Measurements from ENCODE around the gene CSF3. TPM values are rescaled to one million over a fixed set of nuclear protein-coding genes. Genes with fewer than 3 reads are reported as not detected.

CSF3 gene
- total and polyA plus RNA-seq, 2 of the 13 experiments (the other 11 are each of a cell fraction or from before 2014, with no cell fraction given), result 0.09 TPM; not detected in 1

DNA sequence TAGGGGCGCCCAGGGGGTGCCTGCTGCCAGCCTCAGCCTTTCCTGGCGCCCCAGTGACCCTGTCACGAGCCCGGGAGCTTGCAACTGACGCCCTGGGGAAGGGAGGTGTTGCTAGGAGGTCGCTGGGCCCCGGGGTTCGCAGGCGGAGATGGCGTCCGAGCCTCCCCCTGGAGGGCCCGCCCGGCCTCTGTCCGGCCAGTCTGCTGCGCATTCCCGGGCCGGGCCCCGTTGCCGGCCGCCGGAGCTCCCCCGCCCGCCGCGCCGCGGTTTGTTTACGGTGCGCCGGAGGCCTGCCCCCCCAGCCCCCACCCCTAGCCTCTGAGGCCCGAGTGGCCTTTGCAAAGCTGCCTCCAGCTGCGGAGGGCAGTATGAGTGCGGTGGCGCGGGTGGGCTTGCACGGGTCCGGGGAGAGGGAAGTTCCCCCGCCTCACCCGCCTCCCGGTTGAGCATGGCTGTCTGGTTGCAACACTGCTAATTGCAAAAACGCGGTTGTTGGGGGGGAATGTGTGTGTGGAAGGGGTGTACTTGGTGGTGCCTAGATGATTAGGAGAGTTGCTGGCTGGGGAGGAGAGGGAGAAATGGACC, 48.0 kb downstream of the CSF3 start (continued):
- TF ChIP-seq ZNF431 (CRISPR knock-in tag; IDR thresholded peaks at IDR 0.05; ENCODE audit: borderline replicate concordance, low read depth) (no peak), LCORL (IDR thresholded peaks at IDR 0.05) (no peak), LCORL (CRISPR knock-in tag; IDR thresholded peaks at IDR 0.05) (0 out of 2 replicates have a peak, but pooled peaks have one; percentile 16), EP300 (IDR thresholded peaks at IDR 0.05; ENCODE audit: low read depth in 2 of 2, low read length in 2 of 2) (no peak), EP300 (CRISPR knock-in tag; IDR thresholded peaks at IDR 0.05; ENCODE audit: borderline replicate concordance) (no peak), MAFG (CRISPR knock-in tag; IDR thresholded peaks at IDR 0.05) (no peak), ZNF564 (CRISPR knock-in tag; IDR thresholded peaks at IDR 0.05) (no peak), ZNF562 (CRISPR knock-in tag; IDR thresholded peaks at IDR 0.05; ENCODE audit: borderline replicate concordance) (no peak), CCAR2 (optimal IDR thresholded peaks at IDR 0.05; ENCODE audit: low read depth, low read length) (no peak), ZNF878 (CRISPR knock-in tag; IDR thresholded peaks at IDR 0.05) (no peak), BRD4 (CRISPR knock-in tag; IDR thresholded peaks at IDR 0.05) (0 out of 2 replicates have a peak, but pooled peaks have one; percentile 33), BRCA1 (CRISPR knock-in tag; IDR thresholded peaks at IDR 0.05) (no peak), NFYB (CRISPR knock-in tag; IDR thresholded peaks at IDR 0.05) (no peak), SRSF4 (IDR thresholded peaks at IDR 0.05; ENCODE audit: low read depth, low read length, poor library complexity, severe bottlenecking) (no peak), ZNF234 (CRISPR knock-in tag; conservative IDR thresholded peaks at IDR 0.05) (no peak), PAWR (CRISPR knock-in tag; IDR thresholded peaks at IDR 0.05; ENCODE audit: borderline replicate concordance) (no peak), MIER2 (CRISPR knock-in tag; IDR thresholded peaks at IDR 0.05) (no peak), YEATS4 (CRISPR knock-in tag; IDR thresholded peaks at IDR 0.05; ENCODE audit: borderline replicate concordance) (peak; percentile 70; the same call in 1 of the 2 replicates), PHF20 (CRISPR knock-in tag; IDR thresholded peaks at IDR 0.05) (no peak), MAFF (IDR thresholded peaks at IDR 0.05; ENCODE audit: low read depth, low read length) (no peak), ELF1 (CRISPR knock-in tag; IDR thresholded peaks at IDR 0.05) (no peak), ZNF614 (CRISPR knock-in tag; IDR thresholded peaks at IDR 0.05; ENCODE audit: borderline replicate concordance) (no peak; the same call in 1 of the 2 replicates), ZBTB8A (CRISPR knock-in tag; IDR thresholded peaks at IDR 0.05; ENCODE audit: borderline replicate concordance, low read depth) (no peak), PLRG1 (conservative IDR thresholded peaks at IDR 0.05) (no peak), NBN (conservative IDR thresholded peaks at IDR 0.05) (no peak), ZNF788 (CRISPR knock-in tag; IDR thresholded peaks at IDR 0.05; ENCODE audit: borderline replicate concordance) (no peak; the same call in 1 of the 2 replicates), PAX8 (CRISPR knock-in tag; IDR thresholded peaks at IDR 0.05; ENCODE audit: borderline replicate concordance) (no peak)
- TF ChIP-seq, protein P1, sequence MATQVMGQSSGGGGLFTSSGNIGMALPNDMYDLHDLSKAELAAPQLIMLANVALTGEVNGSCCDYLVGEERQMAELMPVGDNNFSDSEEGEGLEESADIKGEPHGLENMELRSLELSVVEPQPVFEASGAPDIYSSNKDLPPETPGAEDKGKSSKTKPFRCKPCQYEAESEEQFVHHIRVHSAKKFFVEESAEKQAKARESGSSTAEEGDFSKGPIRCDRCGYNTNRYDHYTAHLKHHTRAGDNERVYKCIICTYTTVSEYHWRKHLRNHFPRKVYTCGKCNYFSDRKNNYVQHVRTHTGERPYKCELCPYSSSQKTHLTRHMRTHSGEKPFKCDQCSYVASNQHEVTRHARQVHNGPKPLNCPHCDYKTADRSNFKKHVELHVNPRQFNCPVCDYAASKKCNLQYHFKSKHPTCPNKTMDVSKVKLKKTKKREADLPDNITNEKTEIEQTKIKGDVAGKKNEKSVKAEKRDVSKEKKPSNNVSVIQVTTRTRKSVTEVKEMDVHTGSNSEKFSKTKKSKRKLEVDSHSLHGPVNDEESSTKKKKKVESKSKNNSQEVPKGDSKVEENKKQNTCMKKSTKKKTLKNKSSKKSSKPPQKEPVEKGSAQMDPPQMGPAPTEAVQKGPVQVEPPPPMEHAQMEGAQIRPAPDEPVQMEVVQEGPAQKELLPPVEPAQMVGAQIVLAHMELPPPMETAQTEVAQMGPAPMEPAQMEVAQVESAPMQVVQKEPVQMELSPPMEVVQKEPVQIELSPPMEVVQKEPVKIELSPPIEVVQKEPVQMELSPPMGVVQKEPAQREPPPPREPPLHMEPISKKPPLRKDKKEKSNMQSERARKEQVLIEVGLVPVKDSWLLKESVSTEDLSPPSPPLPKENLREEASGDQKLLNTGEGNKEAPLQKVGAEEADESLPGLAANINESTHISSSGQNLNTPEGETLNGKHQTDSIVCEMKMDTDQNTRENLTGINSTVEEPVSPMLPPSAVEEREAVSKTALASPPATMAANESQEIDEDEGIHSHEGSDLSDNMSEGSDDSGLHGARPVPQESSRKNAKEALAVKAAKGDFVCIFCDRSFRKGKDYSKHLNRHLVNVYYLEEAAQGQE (IDR thresholded peaks at IDR 0.05; ENCODE audit: borderline replicate concordance in 1 of 2, low read depth in 1 of 2, low read length in 2 of 2), result no peak
- TF ChIP-seq, protein P2, sequence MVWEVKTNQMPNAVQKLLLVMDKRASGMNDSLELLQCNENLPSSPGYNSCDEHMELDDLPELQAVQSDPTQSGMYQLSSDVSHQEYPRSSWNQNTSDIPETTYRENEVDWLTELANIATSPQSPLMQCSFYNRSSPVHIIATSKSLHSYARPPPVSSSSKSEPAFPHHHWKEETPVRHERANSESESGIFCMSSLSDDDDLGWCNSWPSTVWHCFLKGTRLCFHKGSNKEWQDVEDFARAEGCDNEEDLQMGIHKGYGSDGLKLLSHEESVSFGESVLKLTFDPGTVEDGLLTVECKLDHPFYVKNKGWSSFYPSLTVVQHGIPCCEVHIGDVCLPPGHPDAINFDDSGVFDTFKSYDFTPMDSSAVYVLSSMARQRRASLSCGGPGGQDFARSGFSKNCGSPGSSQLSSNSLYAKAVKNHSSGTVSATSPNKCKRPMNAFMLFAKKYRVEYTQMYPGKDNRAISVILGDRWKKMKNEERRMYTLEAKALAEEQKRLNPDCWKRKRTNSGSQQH (CRISPR knock-in tag; IDR thresholded peaks at IDR 0.05; ENCODE audit: low read depth), result no peak; the same call in 1 of the 2 replicates

Measured in HepG2 (cell line).